ENCODE data around the gene PASD1. TPM values are rescaled to one million over a fixed set of nuclear protein-coding genes. Genes with fewer than 3 reads are reported as not detected.

The PASD1 gene
- total RNA-seq, 1 experiment from 2014 or later, result not detected

- no peaks in the 10 kb centered on the region for H3K36me3 Mint-ChIP-seq (ENCODE audit: insufficient read depth, unreplicated experiment)
- no TSS peak for BruUV-seq (replicated peaks)
- CTCF ChIA-PET, result no interaction called here
Observed at GRCh38 chrX:151704041-151704663, 140.7 kb downstream of the PASD1 start.

GRCh38 chrX:151708821-151709220 is 145.3 kb downstream of the PASD1 start:
- no peaks in the 10 kb centered on the region for H3K36me3 Mint-ChIP-seq (ENCODE audit: insufficient read depth, unreplicated experiment)
- CTCF ChIA-PET, result interaction anchor here (0.6 kb wide), 1 partner anchor 74 kb away, joined by 4 read pairs; no protein-coding TSS in a partner anchor
- H3K9me3 Mint-ChIP-seq (ENCODE audit: unreplicated experiment), result no peaks in the 10 kb centered on the region
- no peak for TF ChIP-seq CTCF (IDR thresholded peaks at IDR 0.05; ENCODE audit: unreplicated experiment)
- H3K4me3 Mint-ChIP-seq (ENCODE audit: unreplicated experiment), result no peak overlapping the region
- POLR2A ChIA-PET, result no interaction called here
- intact Hi-C loops (cut with micrococcal nuclease), result no loop called here
- BruUV-seq (replicated peaks), result no TSS peak
- H3K4me1 Mint-ChIP-seq (ENCODE audit: insufficient read depth, unreplicated experiment), result no peaks in the 10 kb centered on the region
- H3K27me3 Mint-ChIP-seq (ENCODE audit: insufficient read depth, unreplicated experiment), result no peaks in the 10 kb centered on the region
- no peak for DNase-seq (ENCODE audit: unreplicated experiment)
- no peak overlapping the region for H3K27ac Mint-ChIP-seq (ENCODE audit: low read depth, unreplicated experiment)

More at GRCh38 chrX:151704041-151704663, 140.7 kb downstream of the PASD1 start:
- Mint-ChIP-seq H3K27me3 (ENCODE audit: insufficient read depth, unreplicated experiment) (no peaks in the 10 kb centered on the region), H3K4me3 (ENCODE audit: unreplicated experiment) (no peak overlapping the region), H3K27ac (ENCODE audit: low read depth, unreplicated experiment) (no peak overlapping the region), H3K9me3 (ENCODE audit: unreplicated experiment) (no peaks in the 10 kb centered on the region), H3K4me1 (ENCODE audit: insufficient read depth, unreplicated experiment) (no peaks in the 10 kb centered on the region)
- intact Hi-C loops (cut with micrococcal nuclease), result no loop called here
- POLR2A ChIA-PET, result interaction anchor here (0.7 kb wide), 1 partner anchor 936 kb away, joined by 3 read pairs; no protein-coding TSS in a partner anchor
- no peak for DNase-seq (ENCODE audit: unreplicated experiment)
- no peak for TF ChIP-seq CTCF (IDR thresholded peaks at IDR 0.05; ENCODE audit: unreplicated experiment)

GRCh38 chrX:151710457-151710856 is 147.0 kb downstream of the PASD1 start:
- no peak overlapping the region for H3K4me3 Mint-ChIP-seq (ENCODE audit: unreplicated experiment)
- no peaks in the 10 kb centered on the region for H3K4me1 Mint-ChIP-seq (ENCODE audit: insufficient read depth, unreplicated experiment)
- intact Hi-C loops (cut with micrococcal nuclease), result no loop called here
- H3K36me3 Mint-ChIP-seq (ENCODE audit: insufficient read depth, unreplicated experiment), result no peaks in the 10 kb centered on the region
- H3K27me3 Mint-ChIP-seq (ENCODE audit: insufficient read depth, unreplicated experiment), result no peaks in the 10 kb centered on the region
- H3K27ac Mint-ChIP-seq (ENCODE audit: low read depth, unreplicated experiment), result no peak overlapping the region
- POLR2A ChIA-PET, result no interaction called here
- no peak for DNase-seq (ENCODE audit: unreplicated experiment)
- CTCF ChIA-PET, result interaction anchor here (0.6 to 1.0 kb wide), 4 partner anchors 19 to 1106 kb away, joined by 3 read pairs; no protein-coding TSS in a partner anchor
- TF ChIP-seq CTCF (IDR thresholded peaks at IDR 0.05; ENCODE audit: unreplicated experiment), result no peak
- no TSS peak for BruUV-seq (replicated peaks)
- H3K9me3 Mint-ChIP-seq (ENCODE audit: unreplicated experiment), result no peaks in the 10 kb centered on the region

- intact Hi-C loops (cut with micrococcal nuclease), result no loop called here
- H3K27ac Mint-ChIP-seq (ENCODE audit: low read depth, unreplicated experiment), result no peak overlapping the region
Observed at GRCh38 chrX:151711154-151711553, 147.7 kb downstream of the PASD1 start.

More at GRCh38 chrX:151711154-151711553, 147.7 kb downstream of the PASD1 start:
- CTCF ChIA-PET, result interaction anchor here (0.5 to 0.8 kb wide), 4 partner anchors 19 to 366 kb away, joined by 3 to 5 read pairs (median 3); no protein-coding TSS in a partner anchor
- no peaks in the 10 kb centered on the region for H3K36me3 Mint-ChIP-seq (ENCODE audit: insufficient read depth, unreplicated experiment)
- no peaks in the 10 kb centered on the region for H3K27me3 Mint-ChIP-seq (ENCODE audit: insufficient read depth, unreplicated experiment)
- TF ChIP-seq CTCF (IDR thresholded peaks at IDR 0.05; ENCODE audit: unreplicated experiment), result no peak
- no TSS peak for BruUV-seq (replicated peaks)
- DNase-seq (ENCODE audit: unreplicated experiment), result no peak
- H3K4me3 Mint-ChIP-seq (ENCODE audit: unreplicated experiment), result no peak overlapping the region
- H3K9me3 Mint-ChIP-seq (ENCODE audit: unreplicated experiment), result no peaks in the 10 kb centered on the region
- H3K4me1 Mint-ChIP-seq (ENCODE audit: insufficient read depth, unreplicated experiment), result no peaks in the 10 kb centered on the region
- POLR2A ChIA-PET, result no interaction called here

Measured in MCF 10A (cell line).